Measurements from ENCODE around the gene ZC3H7A. TPM values are rescaled to one million over a fixed set of nuclear protein-coding genes. Genes with fewer than 3 reads are reported as not detected.

The ZC3H7A gene
- total RNA-seq, 4 donors from 2014 or later = 59.2 to 86.7 (median 76.2) TPM

- no peak for DNase-seq (ENCODE audit: low spot score in 2 of 2)
- no peak for TF ChIP-seq POLR2A (IDR thresholded peaks at IDR 0.05)
- no peak for TF ChIP-seq CTCF (IDR thresholded peaks at IDR 0.05)
- no peak for TF ChIP-seq EP300 (IDR thresholded peaks at IDR 0.05)
- Histone ChIP-seq H3K4me3 (no peak overlapping the region), H3K9me3 (no peaks in the 10 kb centered on the region), H3K4me1 (peaks cover 0 to 10% (median 3%) of the 10 kb centered on the region in 4 donors), H3K36me3 (peaks cover 0 to 96% (median 22%) of the 10 kb centered on the region in 3 donors), H3K27me3 (no peaks in the 10 kb centered on the region), H3K27ac (no peak overlapping the region)
- WGBS, 2 donors = 51 to 65% methylated on average over 10 of the region's 10 CpGs
These were observed 39.1 kb downstream of the ZC3H7A start for GRCh38 chr16:11757671-11758545.

GRCh38 chr16:11756248-11756647, 40.8 kb downstream of the ZC3H7A start:
- H3K36me3 ChIP-seq = peaks cover 0 to 96% (median 36%) of the 10 kb centered on the region in 3 donors
- DNase-seq (ENCODE audit: low spot score in 2 of 2) = no peak

GRCh38 chr16:11755022-11755760, 41.9 kb downstream of the ZC3H7A start:
- Histone ChIP-seq H3K4me1 (peaks cover 0 to 10% (median 3%) of the 10 kb centered on the region in 4 donors), H3K9me3 (no peaks in the 10 kb centered on the region), H3K4me3 (no peak overlapping the region), H3K27me3 (no peaks in the 10 kb centered on the region), H3K27ac (no peak overlapping the region), H3K36me3 (peaks cover under 1 to 96% (median 30%) of the 10 kb centered on the region in 3 donors)
- 91 to 92% methylated on average over 13 of the region's 13 CpGs for WGBS, 2 donors
- DNase-seq (ENCODE audit: low spot score in 2 of 2) = no peak
- TF ChIP-seq CTCF (IDR thresholded peaks at IDR 0.05) = no peak
- TF ChIP-seq EP300 (IDR thresholded peaks at IDR 0.05) = no peak
- no peak for TF ChIP-seq POLR2A (IDR thresholded peaks at IDR 0.05)

More at GRCh38 chr16:11756248-11756647, 40.8 kb downstream of the ZC3H7A start:
- TF ChIP-seq POLR2A (IDR thresholded peaks at IDR 0.05) = no peak
- no peak for TF ChIP-seq EP300 (IDR thresholded peaks at IDR 0.05)
- no peak for TF ChIP-seq CTCF (IDR thresholded peaks at IDR 0.05)
- no peaks in the 10 kb centered on the region for H3K27me3 ChIP-seq
- H3K4me1 ChIP-seq = peaks cover 0 to 10% (median 3%) of the 10 kb centered on the region in 4 donors
- 91 to 94% methylated on average over 3 of the region's 3 CpGs for WGBS, 2 donors
- no peaks in the 10 kb centered on the region for H3K9me3 ChIP-seq
- no peak overlapping the region for H3K4me3 ChIP-seq
- H3K27ac ChIP-seq = no peak overlapping the region

- WGBS, 2 donors = 89 to 92% methylated on average over 3 of the region's 3 CpGs
- H3K9me3 ChIP-seq = no peaks in the 10 kb centered on the region
- H3K36me3 ChIP-seq = peaks cover 3 to 95% (median 31%) of the 10 kb centered on the region in 3 donors
- no peak overlapping the region for H3K27ac ChIP-seq
- TF ChIP-seq POLR2A (IDR thresholded peaks at IDR 0.05) (no peak), CTCF (IDR thresholded peaks at IDR 0.05) (no peak), EP300 (IDR thresholded peaks at IDR 0.05) (no peak)
- H3K4me1 ChIP-seq = peaks cover 0 to 3% (median 0%) of the 10 kb centered on the region in 4 donors
- no peaks in the 10 kb centered on the region for H3K27me3 ChIP-seq
- no peak for DNase-seq (ENCODE audit: low spot score in 2 of 2)
- no peak overlapping the region for H3K4me3 ChIP-seq
These were observed 44.2 kb downstream of the ZC3H7A start for GRCh38 chr16:11752856-11753255.
